ENCODE measurements around the gene KIF1B.

GRCh38 chr1:10211805-10212410, 1.5 kb downstream of the KIF1B start:
- TF ChIP-seq CTCF (IDR thresholded peaks at IDR 0.05) = no peak
- no peak for TF ChIP-seq POLR2A (IDR thresholded peaks at IDR 0.05; ENCODE audit: low read depth)
- TF ChIP-seq EP300 (IDR thresholded peaks at IDR 0.05) = no peak
- TF ChIP-seq POLR2AphosphoS5 (IDR thresholded peaks at IDR 0.05) = no peak
